ENCODE data around the gene PRMT1. TPM values are rescaled to one million over a fixed set of nuclear protein-coding genes. Genes with fewer than 3 reads are reported as not detected.
A peak's percentile ranks its signal among the peaks of the same experiment; 100 is the strongest.

The PRMT1 gene
- total and polyA plus RNA-seq, 9 of the 15 experiments (the other 6 are each of a cell fraction or from before 2014, with no cell fraction given) = 13.3 to 464 (median 326) TPM

GRCh38 chr19:49676136-49676783 lies 811 bp upstream of the PRMT1 start (continued):
- TF ChIP-seq RBM15 (IDR thresholded peaks at IDR 0.05; ENCODE audit: insufficient read depth, low read length) (no peak), BDP1 (IDR thresholded peaks at IDR 0.05; ENCODE audit: insufficient read depth, insufficient read length) (no peak), EWSR1 (IDR thresholded peaks at IDR 0.05; ENCODE audit: borderline replicate concordance, low read depth, partially characterized antibody) (no peak), PHF21A (IDR thresholded peaks at IDR 0.05; ENCODE audit: borderline replicate concordance, low read depth) (peak; percentile 77; the same call in 1 of the 2 replicates), TAF7 (tag; IDR thresholded peaks at IDR 0.05) (no peak), TCF3 (CRISPR knock-in tag; IDR thresholded peaks at IDR 0.05) (no peak; the same call in 1 of the 2 replicates), IRF2 (CRISPR knock-in tag; IDR thresholded peaks at IDR 0.05) (no peak), SREBF1 (IDR thresholded peaks at IDR 0.05; ENCODE audit: borderline replicate concordance, low read depth, low read length) (peak; percentile 86; the same call in 1 of the 2 replicates), ZBTB17 (CRISPR knock-in tag; IDR thresholded peaks at IDR 0.05) (no peak), KLF1 (tag; IDR thresholded peaks at IDR 0.05) (no peak), NUFIP1 (IDR thresholded peaks at IDR 0.05; ENCODE audit: partially characterized antibody) (peak; percentile 85), MTA1 (IDR thresholded peaks at IDR 0.05; ENCODE audit: borderline replicate concordance) (peak; percentile 61; the same call in 1 of the 2 replicates), HNRNPL (IDR thresholded peaks at IDR 0.05; ENCODE audit: low read depth, low read length) (no peak), POLR2H (tag; IDR thresholded peaks at IDR 0.05; ENCODE audit: low read depth) (0 out of 2 replicates have a peak, but pooled peaks have one; percentile 60), BRF1 (IDR thresholded peaks at IDR 0.05; ENCODE audit: borderline replicate concordance, extremely low read depth, insufficient read length) (no peak), CBX3 (IDR thresholded peaks at IDR 0.05; ENCODE audit: borderline replicate concordance in 1 of 2, low read length in 2 of 2) (peak in 1 of 2 experiments; percentile 56; a peak in 1 of 3 replicates), ZNF431 (CRISPR knock-in tag; IDR thresholded peaks at IDR 0.05) (no peak), SLC30A9 (CRISPR knock-in tag; IDR thresholded peaks at IDR 0.05) (no peak), ATF2 (CRISPR knock-in tag; IDR thresholded peaks at IDR 0.05) (no peak), BRD9 (IDR thresholded peaks at IDR 0.05; ENCODE audit: low read depth, partially characterized antibody) (peak; percentile 88), ZNF586 (CRISPR knock-in tag; conservative IDR thresholded peaks at IDR 0.05) (no peak)
- TF ChIP-seq, protein P1, sequence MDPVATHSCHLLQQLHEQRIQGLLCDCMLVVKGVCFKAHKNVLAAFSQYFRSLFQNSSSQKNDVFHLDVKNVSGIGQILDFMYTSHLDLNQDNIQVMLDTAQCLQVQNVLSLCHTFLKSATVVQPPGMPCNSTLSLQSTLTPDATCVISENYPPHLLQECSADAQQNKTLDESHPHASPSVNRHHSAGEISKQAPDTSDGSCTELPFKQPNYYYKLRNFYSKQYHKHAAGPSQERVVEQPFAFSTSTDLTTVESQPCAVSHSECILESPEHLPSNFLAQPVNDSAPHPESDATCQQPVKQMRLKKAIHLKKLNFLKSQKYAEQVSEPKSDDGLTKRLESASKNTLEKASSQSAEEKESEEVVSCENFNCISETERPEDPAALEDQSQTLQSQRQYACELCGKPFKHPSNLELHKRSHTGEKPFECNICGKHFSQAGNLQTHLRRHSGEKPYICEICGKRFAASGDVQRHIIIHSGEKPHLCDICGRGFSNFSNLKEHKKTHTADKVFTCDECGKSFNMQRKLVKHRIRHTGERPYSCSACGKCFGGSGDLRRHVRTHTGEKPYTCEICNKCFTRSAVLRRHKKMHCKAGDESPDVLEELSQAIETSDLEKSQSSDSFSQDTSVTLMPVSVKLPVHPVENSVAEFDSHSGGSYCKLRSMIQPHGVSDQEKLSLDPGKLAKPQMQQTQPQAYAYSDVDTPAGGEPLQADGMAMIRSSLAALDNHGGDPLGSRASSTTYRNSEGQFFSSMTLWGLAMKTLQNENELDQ (CRISPR knock-in tag; IDR thresholded peaks at IDR 0.05; ENCODE audit: borderline replicate concordance) = peak; percentile 46; the same call in 1 of the 2 replicates
- TF ChIP-seq, protein P2, sequence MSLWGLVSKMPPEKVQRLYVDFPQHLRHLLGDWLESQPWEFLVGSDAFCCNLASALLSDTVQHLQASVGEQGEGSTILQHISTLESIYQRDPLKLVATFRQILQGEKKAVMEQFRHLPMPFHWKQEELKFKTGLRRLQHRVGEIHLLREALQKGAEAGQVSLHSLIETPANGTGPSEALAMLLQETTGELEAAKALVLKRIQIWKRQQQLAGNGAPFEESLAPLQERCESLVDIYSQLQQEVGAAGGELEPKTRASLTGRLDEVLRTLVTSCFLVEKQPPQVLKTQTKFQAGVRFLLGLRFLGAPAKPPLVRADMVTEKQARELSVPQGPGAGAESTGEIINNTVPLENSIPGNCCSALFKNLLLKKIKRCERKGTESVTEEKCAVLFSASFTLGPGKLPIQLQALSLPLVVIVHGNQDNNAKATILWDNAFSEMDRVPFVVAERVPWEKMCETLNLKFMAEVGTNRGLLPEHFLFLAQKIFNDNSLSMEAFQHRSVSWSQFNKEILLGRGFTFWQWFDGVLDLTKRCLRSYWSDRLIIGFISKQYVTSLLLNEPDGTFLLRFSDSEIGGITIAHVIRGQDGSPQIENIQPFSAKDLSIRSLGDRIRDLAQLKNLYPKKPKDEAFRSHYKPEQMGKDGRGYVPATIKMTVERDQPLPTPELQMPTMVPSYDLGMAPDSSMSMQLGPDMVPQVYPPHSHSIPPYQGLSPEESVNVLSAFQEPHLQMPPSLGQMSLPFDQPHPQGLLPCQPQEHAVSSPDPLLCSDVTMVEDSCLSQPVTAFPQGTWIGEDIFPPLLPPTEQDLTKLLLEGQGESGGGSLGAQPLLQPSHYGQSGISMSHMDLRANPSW (CRISPR knock-in tag; IDR thresholded peaks at IDR 0.05) = peak; percentile 70; the same call in 1 of the 2 replicates
